ENCODE measurements around the gene LAMC3.

DNA sequence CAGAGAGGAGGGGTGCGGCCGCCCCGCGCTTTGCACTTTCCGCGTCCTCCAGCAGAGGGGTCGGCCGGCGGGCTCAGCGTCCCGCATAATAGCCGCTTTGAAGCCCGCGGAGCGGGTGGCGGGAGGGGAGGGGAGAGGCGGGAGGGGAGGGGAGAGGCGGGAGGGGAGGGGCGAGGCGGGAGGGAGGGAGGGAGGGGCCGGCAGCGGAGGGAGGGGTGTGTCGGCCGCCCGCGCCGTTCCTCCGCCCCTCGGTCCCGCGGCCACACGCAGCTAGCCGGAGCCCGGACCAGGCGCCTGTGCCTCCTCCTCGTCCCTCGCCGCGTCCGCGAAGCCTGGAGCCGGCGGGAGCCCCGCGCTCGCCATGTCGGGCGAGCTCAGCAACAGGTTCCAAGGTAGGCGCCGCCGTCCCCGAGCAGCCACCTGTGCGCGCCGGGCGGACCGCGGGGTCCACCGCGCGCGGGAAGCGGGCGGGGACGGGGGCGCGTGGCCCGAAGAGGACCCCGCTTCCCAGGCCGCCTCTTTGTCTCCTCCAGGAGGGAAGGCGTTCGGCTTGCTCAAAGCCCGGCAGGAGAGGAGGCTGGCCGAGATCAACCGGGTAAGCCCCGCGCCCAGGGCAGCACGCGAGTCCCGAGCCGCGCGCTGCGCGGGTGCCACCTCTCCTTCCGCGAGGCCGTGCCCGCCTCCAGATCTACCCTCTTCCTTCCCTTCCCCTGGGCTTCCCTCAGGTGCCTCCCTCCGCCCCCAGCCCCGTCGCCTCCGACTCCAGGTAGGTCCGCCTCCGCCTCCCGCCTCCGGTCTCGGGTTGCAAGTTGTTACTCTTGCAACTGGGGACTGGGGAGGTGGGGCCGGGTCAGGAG, 87.5 kb downstream of the LAMC3 start, which contains the start of gene AIF1L:
- TF ChIP-seq POLR2A (IDR thresholded peaks at IDR 0.05; ENCODE audit: low read depth, low read length): no peak
- no peak for TF ChIP-seq POLR2AphosphoS5 (IDR thresholded peaks at IDR 0.05; ENCODE audit: low read depth, low read length)
